ENCODE results near the gene GRAMD4.

- TF ChIP-seq POLR2AphosphoS5 (IDR thresholded peaks at IDR 0.05) (no peak), CTCF (IDR thresholded peaks at IDR 0.05) (no peak), POLR2A (IDR thresholded peaks at IDR 0.05) (no peak)
Measured at GRCh38 chr22:46579751-46580449, 40.3 kb upstream of the GRAMD4 start.

Measured in breast epithelium (tissue), 3 donors.